ENCODE results near the gene CUX1. TPM values are rescaled to one million over a fixed set of nuclear protein-coding genes. Genes with fewer than 3 reads are reported as not detected.
"Not testable (repeated sequence)": the region's sequence is repeated elsewhere in the genome, so short reads cannot be mapped to it uniquely, and the experiment has no call there.

The CUX1 gene
- total RNA-seq, 1 donor from 2014 or later, result 56.5 TPM

DNA sequence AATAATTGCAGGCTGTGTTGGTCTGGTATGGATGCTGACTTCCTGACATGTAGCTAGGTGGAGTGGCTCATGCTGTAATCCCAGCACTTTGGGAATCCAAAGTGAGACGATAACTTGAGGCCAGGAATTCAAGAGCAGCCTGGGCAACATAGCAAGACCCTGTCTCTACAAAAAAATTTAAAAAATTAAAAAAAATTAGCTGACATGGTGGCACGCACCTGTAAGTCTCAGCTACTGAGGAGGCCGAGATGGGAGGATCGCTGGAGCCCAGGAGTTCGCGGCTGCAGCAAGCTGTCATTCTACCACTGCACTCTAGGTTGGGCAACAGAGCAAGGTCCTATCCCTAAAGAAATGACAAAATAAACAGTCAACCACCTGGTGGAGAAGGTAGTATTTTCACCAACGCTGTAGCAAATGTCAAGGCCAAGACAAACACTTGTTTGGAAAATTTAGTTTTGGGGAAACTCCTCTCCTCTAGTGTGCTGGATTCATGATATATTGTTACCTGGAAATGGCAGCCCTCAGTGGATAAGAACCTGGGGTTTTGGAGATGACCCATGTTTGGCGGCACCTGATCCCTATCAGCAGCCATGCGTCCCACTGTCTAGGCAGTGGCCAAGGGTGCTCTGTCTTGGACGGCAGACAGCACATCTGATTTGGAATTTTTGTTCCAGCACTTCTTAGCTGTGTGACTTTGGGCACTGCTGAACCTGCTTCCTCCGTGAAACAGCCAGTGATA, 29.5 kb downstream of the CUX1 start:
- Mint-ChIP-seq H3K27ac (ENCODE audit: unreplicated experiment) (no peak overlapping the region), H3K4me1 (ENCODE audit: low read depth, unreplicated experiment) (no peaks in the 10 kb centered on the region), H3K9me3 (ENCODE audit: unreplicated experiment) (peaks cover 11% of the 10 kb centered on the region), H3K4me3 (ENCODE audit: unreplicated experiment) (no peak overlapping the region), H3K36me3 (ENCODE audit: unreplicated experiment) (peaks cover 22% of the 10 kb centered on the region), H3K27me3 (ENCODE audit: unreplicated experiment) (no peaks in the 10 kb centered on the region)
- no peak for DNase-seq
- TF ChIP-seq, protein P1, sequence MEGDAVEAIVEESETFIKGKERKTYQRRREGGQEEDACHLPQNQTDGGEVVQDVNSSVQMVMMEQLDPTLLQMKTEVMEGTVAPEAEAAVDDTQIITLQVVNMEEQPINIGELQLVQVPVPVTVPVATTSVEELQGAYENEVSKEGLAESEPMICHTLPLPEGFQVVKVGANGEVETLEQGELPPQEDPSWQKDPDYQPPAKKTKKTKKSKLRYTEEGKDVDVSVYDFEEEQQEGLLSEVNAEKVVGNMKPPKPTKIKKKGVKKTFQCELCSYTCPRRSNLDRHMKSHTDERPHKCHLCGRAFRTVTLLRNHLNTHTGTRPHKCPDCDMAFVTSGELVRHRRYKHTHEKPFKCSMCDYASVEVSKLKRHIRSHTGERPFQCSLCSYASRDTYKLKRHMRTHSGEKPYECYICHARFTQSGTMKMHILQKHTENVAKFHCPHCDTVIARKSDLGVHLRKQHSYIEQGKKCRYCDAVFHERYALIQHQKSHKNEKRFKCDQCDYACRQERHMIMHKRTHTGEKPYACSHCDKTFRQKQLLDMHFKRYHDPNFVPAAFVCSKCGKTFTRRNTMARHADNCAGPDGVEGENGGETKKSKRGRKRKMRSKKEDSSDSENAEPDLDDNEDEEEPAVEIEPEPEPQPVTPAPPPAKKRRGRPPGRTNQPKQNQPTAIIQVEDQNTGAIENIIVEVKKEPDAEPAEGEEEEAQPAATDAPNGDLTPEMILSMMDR (IDR thresholded peaks at IDR 0.05; ENCODE audit: partially characterized antibody, unreplicated experiment), result no peak

DNA sequence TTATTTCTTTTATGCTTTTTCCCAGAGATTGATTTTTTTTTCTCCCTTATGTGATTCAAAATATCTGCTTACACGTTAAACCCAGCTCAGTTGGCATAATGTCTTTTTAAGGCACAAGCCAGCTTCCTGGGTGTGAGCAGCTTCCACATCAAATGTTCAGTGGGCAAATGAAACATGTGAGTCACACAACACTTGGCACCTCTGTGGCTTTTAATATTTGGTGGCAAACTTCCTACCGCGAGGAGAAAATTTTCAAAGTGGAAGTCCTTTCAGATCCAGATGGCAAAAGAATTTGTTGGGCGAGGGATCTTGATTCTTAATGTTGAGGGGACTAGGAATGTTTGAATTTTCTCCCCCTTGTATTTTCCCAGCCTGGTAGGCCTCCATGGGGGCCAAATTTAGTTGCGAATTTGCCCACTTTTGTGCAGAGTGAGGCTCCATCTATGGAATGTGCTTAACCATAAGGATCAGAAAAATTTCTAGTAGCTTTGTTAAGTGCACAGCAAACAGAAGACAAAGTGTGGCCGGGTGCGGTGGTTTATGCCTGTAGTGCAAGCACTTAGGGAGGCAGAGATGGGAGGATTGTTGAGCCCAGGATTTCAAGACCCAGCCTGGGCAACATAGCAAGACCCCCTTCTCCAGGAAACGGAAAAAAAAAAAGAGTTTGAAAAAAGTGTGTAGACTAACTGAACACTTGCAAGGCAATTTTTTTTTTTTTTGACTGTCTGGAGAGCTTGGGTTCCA, 31.0 kb downstream of the CUX1 start:
- Mint-ChIP-seq H3K4me1 (ENCODE audit: low read depth, unreplicated experiment) (peaks cover 2% of the 10 kb centered on the region), H3K27me3 (ENCODE audit: unreplicated experiment) (no peaks in the 10 kb centered on the region), H3K27ac (ENCODE audit: unreplicated experiment) (no peak overlapping the region), H3K36me3 (ENCODE audit: unreplicated experiment) (peaks cover 22% of the 10 kb centered on the region), H3K4me3 (ENCODE audit: unreplicated experiment) (no peak overlapping the region), H3K9me3 (ENCODE audit: unreplicated experiment) (peaks cover 9% of the 10 kb centered on the region)
- DNase-seq, result no peak
- TF ChIP-seq, protein P1 (IDR thresholded peaks at IDR 0.05; ENCODE audit: partially characterized antibody, unreplicated experiment), result no peak

DNA sequence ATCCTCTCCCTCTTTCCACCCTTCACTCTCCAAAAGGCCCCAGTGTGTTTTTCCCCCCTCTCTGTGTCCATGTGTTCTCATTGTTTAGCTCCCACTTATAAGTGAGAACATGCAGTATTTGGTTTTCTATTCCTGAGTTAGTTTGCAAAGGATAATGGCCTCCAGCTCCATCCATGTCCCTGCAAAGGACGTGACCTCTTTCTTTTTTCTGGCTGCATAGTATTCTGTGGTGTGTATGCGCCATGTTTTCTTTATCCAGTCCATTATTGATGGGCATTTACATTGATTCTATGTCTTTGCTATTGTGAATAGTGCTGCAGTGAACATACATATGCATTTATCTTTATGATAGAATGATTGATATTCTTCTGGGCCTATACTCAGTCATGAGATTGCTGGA, 31.9 kb downstream of the CUX1 start:
- not testable (repeated sequence) for H3K27me3 Mint-ChIP-seq (ENCODE audit: unreplicated experiment); H3K4me1 Mint-ChIP-seq (ENCODE audit: low read depth, unreplicated experiment); H3K27ac Mint-ChIP-seq (ENCODE audit: unreplicated experiment); DNase-seq; H3K9me3 Mint-ChIP-seq (ENCODE audit: unreplicated experiment); H3K4me3 Mint-ChIP-seq (ENCODE audit: unreplicated experiment)
- peaks cover 22% of the 10 kb centered on the region for H3K36me3 Mint-ChIP-seq (ENCODE audit: unreplicated experiment)

DNA sequence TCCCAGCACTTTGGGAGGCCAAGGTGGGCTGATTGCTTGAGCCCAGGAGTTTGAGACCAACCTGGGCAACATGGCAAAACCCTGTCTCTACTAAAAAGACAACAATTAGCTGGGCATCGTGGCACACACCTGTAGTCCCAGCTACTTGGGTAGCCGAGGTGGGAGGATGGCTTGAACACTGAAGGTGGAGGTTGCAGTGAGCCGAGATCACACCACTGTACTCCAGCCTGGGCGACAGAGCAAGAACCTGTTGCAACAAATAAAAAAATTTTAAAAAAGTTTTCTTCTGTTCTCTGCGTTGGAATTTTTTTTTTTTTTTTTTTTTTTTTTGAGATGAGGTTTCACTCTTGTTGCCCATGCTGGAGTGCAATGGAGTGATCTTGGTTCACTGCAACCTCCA, 34.9 kb downstream of the CUX1 start:
- not testable (repeated sequence) for H3K27me3 Mint-ChIP-seq (ENCODE audit: unreplicated experiment); H3K9me3 Mint-ChIP-seq (ENCODE audit: unreplicated experiment); DNase-seq; H3K27ac Mint-ChIP-seq (ENCODE audit: unreplicated experiment); H3K4me3 Mint-ChIP-seq (ENCODE audit: unreplicated experiment)
- peaks cover 14% of the 10 kb centered on the region for H3K4me1 Mint-ChIP-seq (ENCODE audit: low read depth, unreplicated experiment)
- peaks cover 16% of the 10 kb centered on the region for H3K36me3 Mint-ChIP-seq (ENCODE audit: unreplicated experiment)

DNA sequence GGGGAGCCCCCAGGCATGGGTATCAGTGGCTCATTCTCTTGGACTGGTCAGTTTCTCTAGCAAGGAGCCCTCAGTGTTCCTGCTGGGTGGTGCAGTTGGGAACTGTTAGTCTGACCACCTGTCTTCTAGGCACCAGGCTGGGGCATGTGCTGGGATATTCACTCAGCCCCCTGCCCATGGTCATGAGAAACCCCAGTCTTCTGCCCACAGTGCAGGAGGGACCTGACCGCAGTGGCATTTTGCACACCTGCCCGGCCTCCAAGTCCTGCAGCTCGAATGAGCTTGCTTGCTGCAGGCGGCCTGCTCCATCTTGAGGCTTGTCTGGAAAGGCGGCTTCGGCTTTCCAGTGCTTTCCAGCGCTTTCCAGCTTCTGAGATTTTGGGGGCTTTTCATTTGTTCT, 36.3 kb downstream of the CUX1 start:
- TF ChIP-seq, protein P1 (IDR thresholded peaks at IDR 0.05; ENCODE audit: partially characterized antibody, unreplicated experiment), result no peak
- Mint-ChIP-seq H3K9me3 (ENCODE audit: unreplicated experiment) (peaks cover 4% of the 10 kb centered on the region), H3K36me3 (ENCODE audit: unreplicated experiment) (peaks cover 9% of the 10 kb centered on the region), H3K4me1 (ENCODE audit: low read depth, unreplicated experiment) (peaks cover 14% of the 10 kb centered on the region), H3K27ac (ENCODE audit: unreplicated experiment) (no peak overlapping the region), H3K27me3 (ENCODE audit: unreplicated experiment) (peaks cover 2% of the 10 kb centered on the region), H3K4me3 (ENCODE audit: unreplicated experiment) (no peak overlapping the region)
- no peak for DNase-seq
